ENCODE measurements around the gene ARL1. TPM values are rescaled to one million over a fixed set of nuclear protein-coding genes. Genes with fewer than 3 reads are reported as not detected.
"Not testable (repeated sequence)": the region's sequence is repeated elsewhere in the genome, so short reads cannot be mapped to it uniquely, and the experiment has no call there.

The ARL1 gene
- total RNA-seq, 2 donors from 2014 or later = 96.4 to 100 TPM

GRCh38 chr12:101430456-101430855 is 22.9 kb upstream of the ARL1 start:
- no peak overlapping the region for H3K9ac ChIP-seq (ENCODE audit: low read depth in 2 of 2, low read length in 2 of 2)
- intact Hi-C loops (cut with DNase I) = no loop called here
- H3K4me1 ChIP-seq = no peaks in the 10 kb centered on the region
- no peak overlapping the region for H3K27ac ChIP-seq
- H3K9me3 ChIP-seq = no peaks in the 10 kb centered on the region
- no peak for TF ChIP-seq CTCF (IDR thresholded peaks at IDR 0.05)
- no peaks in the 10 kb centered on the region for H3K27me3 ChIP-seq
- DNase-seq = no peak
- no peaks in the 10 kb centered on the region for H3K36me3 ChIP-seq
- no peak overlapping the region for H3K4me3 ChIP-seq

- Histone ChIP-seq H3K4me1 (no peaks in the 10 kb centered on the region), H3K9ac (ENCODE audit: low read depth in 2 of 2, low read length in 2 of 2) (no peak overlapping the region), H3K4me3 (no peak overlapping the region), H3K27me3 (no peaks in the 10 kb centered on the region), H3K9me3 (no peaks in the 10 kb centered on the region), H3K36me3 (no peaks in the 10 kb centered on the region), H3K27ac (no peak overlapping the region)
- TF ChIP-seq CTCF (IDR thresholded peaks at IDR 0.05) = no peak
- no peak for DNase-seq
- intact Hi-C loops (cut with DNase I) = no loop called here
These were observed 17.0 kb upstream of the ARL1 start for GRCh38 chr12:101424620-101425019.

- H3K4me1 ChIP-seq; H3K27ac ChIP-seq; H3K36me3 ChIP-seq; H3K4me3 ChIP-seq; intact Hi-C loops (cut with DNase I); H3K9me3 ChIP-seq; H3K9ac ChIP-seq (ENCODE audit: low read depth in 2 of 2, low read length in 2 of 2); H3K27me3 ChIP-seq; DNase-seq: not testable (repeated sequence)
These were observed 14.5 kb upstream of the ARL1 start for GRCh38 chr12:101422066-101422465.

GRCh38 chr12:101415228-101415627 is 7.7 kb upstream of the ARL1 start:
- TF ChIP-seq CTCF (IDR thresholded peaks at IDR 0.05) = no peak
- Histone ChIP-seq H3K36me3 (no peaks in the 10 kb centered on the region), H3K9ac (ENCODE audit: low read depth in 2 of 2, low read length in 2 of 2) (no peak overlapping the region), H3K4me1 (no peaks in the 10 kb centered on the region), H3K27ac (no peak overlapping the region), H3K4me3 (no peak overlapping the region), H3K27me3 (no peaks in the 10 kb centered on the region), H3K9me3 (no peaks in the 10 kb centered on the region)
- DNase-seq = no peak
- intact Hi-C loops (cut with DNase I) = loop anchor here (10.0 kb wide), 1 partner anchor 360 kb away; no protein-coding TSS in a partner anchor

- no peaks in the 10 kb centered on the region for H3K9me3 ChIP-seq
- intact Hi-C loops (cut with DNase I) = loop anchor here (5.0 to 10.0 kb wide), 2 partner anchors 360 to 423 kb away; no protein-coding TSS in a partner anchor
- no peak overlapping the region for H3K27ac ChIP-seq
- no peaks in the 10 kb centered on the region for H3K27me3 ChIP-seq
- peak; percentile 56 for TF ChIP-seq CTCF (IDR thresholded peaks at IDR 0.05)
- no peaks in the 10 kb centered on the region for H3K4me1 ChIP-seq
- H3K9ac ChIP-seq (ENCODE audit: low read depth in 2 of 2, low read length in 2 of 2) = no peak overlapping the region
- DNase-seq = peak; percentile 59
- H3K4me3 ChIP-seq = no peak overlapping the region
- H3K36me3 ChIP-seq = no peaks in the 10 kb centered on the region
These were observed 7.1 kb upstream of the ARL1 start for GRCh38 chr12:101414533-101415119.

- not testable (repeated sequence) for H3K9ac ChIP-seq (ENCODE audit: low read depth in 2 of 2, low read length in 2 of 2); H3K4me1 ChIP-seq; H3K36me3 ChIP-seq; DNase-seq; H3K9me3 ChIP-seq; H3K27me3 ChIP-seq; H3K27ac ChIP-seq; H3K4me3 ChIP-seq
- intact Hi-C loops (cut with DNase I) = loop anchor here (5.0 to 10.0 kb wide), 2 partner anchors 365 to 427 kb away; no protein-coding TSS in a partner anchor
These were observed 2.6 kb upstream of the ARL1 start for GRCh38 chr12:101410169-101410568.

Measured in colonic mucosa (tissue), 4 donors.